Adrenal gland (tissue), 5 donors: ENCODE data around the gene SLC39A1.
A peak's percentile ranks its signal among the peaks of the same experiment; 100 is the strongest.

Experiments used
- POLR2A ChIP-seq, 2 donors: fragments of 450-650 bp; IDR thresholded peaks; one replicate each; pipeline ENCODE4 v1.6.1; 2017; ENCODE audit warnings: antibody characterized with exemption in 2 of 2, mild to moderate bottlenecking in 2 of 2, moderate library complexity in 1 of 2
- TF ChIP-seq, protein P1 (sequence below), 6 experiments: fragments of 450-650 bp in 4 of 6; fragments of 200-600 bp in 2 of 6; sonication (generic) in 1 of 6; IDR thresholded peaks; 1 replicate in 5 of 6; 2 replicates in 1 of 6; pipeline versions ENCODE4 v1.5.1 to v1.8.0; 2016 to 2021; ENCODE audit warnings: antibody characterized with exemption in 6 of 6, mild to moderate bottlenecking in 2 of 6, moderate library complexity in 1 of 6
- donor health status: DM: no; HTN: no; CAD: no.

DNA sequence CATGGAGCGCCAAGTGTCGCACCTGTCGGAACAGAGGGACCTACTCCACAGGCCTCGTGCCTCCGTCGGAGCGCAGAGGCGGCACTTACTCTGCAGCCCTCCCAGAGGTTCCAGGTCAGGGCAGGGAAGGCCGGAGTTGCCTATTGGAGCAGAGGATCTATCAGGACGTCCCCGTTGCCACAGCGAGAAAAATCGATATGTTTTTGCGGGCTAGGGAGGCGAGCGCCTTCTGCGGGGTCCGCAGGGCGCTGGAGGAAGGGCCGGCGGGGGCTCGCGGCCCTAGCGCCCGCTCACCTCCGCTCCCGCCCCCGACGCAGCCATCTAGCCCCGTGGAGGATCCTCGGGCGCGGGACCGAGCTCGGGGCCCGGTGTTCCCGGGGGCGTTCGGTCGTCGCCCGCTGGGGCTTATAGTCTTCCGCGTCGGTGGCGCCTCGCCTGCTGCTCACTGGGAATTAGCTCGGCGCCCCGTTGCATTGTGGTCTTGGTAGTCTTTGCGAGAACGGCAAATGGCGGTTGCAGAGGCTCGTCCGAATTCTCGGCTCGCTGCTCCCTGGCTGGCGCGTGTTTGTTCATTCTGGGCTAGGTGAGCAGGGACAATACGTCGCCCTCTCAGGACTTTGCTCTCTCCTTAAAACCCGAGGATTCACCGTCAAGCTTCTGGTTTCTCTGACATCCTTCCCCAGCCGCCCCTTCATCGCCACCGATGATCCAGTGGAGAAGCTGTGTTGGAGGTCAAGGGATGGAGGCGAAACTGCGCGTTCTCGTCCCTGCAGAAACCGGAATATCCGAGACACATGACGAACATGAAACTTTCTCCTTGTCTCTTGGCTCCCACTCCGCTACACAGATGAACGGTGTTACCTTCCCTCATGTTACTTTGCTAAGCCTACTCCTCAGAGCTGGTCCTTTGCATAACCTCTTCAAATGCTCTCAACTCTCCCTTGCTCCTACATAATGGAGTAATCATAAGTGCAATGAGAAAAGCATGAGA lies 14.2 kb upstream of the SLC39A1 start, which contains the start of gene JTB:
- TF ChIP-seq, protein P1, sequence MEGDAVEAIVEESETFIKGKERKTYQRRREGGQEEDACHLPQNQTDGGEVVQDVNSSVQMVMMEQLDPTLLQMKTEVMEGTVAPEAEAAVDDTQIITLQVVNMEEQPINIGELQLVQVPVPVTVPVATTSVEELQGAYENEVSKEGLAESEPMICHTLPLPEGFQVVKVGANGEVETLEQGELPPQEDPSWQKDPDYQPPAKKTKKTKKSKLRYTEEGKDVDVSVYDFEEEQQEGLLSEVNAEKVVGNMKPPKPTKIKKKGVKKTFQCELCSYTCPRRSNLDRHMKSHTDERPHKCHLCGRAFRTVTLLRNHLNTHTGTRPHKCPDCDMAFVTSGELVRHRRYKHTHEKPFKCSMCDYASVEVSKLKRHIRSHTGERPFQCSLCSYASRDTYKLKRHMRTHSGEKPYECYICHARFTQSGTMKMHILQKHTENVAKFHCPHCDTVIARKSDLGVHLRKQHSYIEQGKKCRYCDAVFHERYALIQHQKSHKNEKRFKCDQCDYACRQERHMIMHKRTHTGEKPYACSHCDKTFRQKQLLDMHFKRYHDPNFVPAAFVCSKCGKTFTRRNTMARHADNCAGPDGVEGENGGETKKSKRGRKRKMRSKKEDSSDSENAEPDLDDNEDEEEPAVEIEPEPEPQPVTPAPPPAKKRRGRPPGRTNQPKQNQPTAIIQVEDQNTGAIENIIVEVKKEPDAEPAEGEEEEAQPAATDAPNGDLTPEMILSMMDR (IDR thresholded peaks at IDR 0.05) = peak in 1 of 6 experiments; percentile 12
- TF ChIP-seq POLR2A (IDR thresholded peaks at IDR 0.05) = peak; percentile 82 to 84
